Measurements from ENCODE around the gene ANKRD28.
"Not testable (repeated sequence)": the region's sequence is repeated elsewhere in the genome, so short reads cannot be mapped to it uniquely, and the experiment has no call there.

Gene ANKRD28

GRCh38 chr3:15797642-15798303, at the start of gene ANKRD28:
Gene ANKRD28, minus strand, starts transcription at chr3:15797979. Its CDS starts 1,458 bp downstream, at chr3:15796521.
- DNase-seq = peak; percentile 31

- no peak for DNase-seq
Observed at GRCh38 chr3:15847239-15847638, 49.5 kb upstream of the ANKRD28 start.

DNA sequence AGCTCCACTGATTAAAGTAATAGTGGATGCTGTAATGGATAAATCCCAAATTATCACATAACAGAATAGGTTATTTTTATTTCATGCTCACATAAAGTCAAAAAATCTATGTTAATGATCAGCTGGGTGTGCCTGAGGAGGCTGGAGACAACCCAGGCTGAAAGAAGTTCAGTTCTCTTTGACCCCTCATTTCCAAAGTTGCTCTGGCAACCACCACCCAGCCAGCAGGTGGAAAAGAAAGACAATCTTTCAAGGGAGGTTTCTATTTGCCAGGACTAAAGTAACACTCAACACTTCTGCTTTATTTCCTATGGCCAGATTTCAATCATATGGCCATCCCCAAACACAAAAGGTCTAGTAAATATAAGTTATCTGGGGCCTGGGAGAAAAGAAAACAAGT, 48.8 kb upstream of the ANKRD28 start:
- no peak for DNase-seq

- DNase-seq = no peak
Observed at GRCh38 chr3:15845475-15845874, 47.7 kb upstream of the ANKRD28 start.

GRCh38 chr3:15844889-15845288, 47.1 kb upstream of the ANKRD28 start:
- DNase-seq = no peak

GRCh38 chr3:15841091-15841973, 43.6 kb upstream of the ANKRD28 start:
- DNase-seq = not testable (repeated sequence)

- no peak for DNase-seq
Observed at GRCh38 chr3:15839568-15839967, 41.8 kb upstream of the ANKRD28 start.

DNA sequence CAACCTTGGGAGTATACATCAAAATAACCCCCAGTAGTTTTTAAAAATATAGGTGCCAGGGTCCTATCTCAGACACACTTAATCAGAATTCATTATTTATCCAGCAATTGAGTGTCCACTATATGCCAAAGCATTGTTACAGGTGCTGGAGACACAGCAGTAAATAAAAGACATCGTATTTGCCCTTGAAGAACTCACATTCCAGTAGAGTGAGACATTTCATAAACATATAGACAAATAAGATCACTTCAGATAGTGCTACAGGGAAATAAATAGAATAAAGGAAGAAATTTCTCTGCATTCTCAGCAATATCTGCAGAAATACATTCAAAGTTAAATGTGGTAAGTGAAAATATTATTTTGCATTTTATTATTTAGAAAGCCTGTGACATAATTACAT, 34.1 kb upstream of the ANKRD28 start:
- no peak for DNase-seq

DNA sequence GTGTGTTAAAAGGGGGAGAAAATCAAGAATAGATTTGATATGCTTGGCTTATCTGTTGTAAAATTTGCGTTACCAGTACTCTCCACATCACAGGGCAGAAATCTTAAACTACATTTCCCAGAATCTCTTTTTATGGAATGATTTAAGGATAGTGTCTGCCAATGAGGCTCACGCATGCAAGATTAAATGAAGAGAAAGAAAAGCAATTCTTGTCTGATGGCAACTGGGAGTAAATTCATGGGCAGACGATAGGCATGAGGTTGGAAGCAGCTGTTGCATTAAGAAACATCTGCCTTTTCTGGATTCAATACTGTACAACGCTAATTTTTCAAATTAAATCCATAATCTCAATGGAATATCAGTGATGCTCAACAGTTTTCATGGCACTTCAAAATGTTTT, 27.2 kb upstream of the ANKRD28 start:
- DNase-seq = no peak

- no peak for DNase-seq
Observed at GRCh38 chr3:15823092-15823491, 25.3 kb upstream of the ANKRD28 start.

DNA sequence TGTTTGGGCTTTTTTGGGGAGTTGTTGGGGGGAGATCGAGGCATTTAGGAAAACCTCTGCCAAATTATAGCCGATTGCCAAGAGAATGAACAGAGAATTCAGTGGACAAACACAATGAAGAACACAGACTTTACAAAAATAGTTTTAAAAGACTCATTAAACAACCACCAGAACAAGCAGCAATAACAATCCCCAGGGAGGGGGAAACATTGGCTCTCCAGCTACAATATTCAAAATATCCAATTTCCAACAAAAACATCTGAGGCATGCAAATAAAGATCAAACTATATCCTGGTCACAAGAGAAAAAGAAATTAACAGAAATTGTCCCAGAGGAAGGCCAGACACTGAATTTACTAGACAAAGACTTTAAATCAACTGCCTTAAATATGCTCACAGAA, 24.5 kb upstream of the ANKRD28 start:
- no peak for DNase-seq

DNA sequence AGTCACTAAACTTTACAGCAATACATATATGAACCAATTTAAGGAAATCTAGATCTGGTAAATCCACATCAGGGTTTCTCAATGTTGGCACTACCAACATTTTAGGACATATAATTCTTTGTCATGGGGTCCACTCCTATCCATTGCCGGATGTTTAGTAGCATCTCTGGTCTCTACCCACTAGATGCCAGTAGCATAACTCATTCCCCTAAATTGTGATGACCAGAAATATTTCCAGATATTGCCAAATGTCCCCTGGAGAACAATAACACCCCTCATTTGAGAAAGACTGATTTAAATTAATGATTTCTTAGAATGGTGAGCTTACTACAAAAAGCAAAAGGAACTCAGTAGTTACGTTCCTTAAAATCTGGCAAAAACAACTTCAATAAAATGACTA, 23.1 kb upstream of the ANKRD28 start:
- DNase-seq = no peak

- no peak for DNase-seq
Observed at GRCh38 chr3:15819576-15819975, 21.8 kb upstream of the ANKRD28 start.

DNA sequence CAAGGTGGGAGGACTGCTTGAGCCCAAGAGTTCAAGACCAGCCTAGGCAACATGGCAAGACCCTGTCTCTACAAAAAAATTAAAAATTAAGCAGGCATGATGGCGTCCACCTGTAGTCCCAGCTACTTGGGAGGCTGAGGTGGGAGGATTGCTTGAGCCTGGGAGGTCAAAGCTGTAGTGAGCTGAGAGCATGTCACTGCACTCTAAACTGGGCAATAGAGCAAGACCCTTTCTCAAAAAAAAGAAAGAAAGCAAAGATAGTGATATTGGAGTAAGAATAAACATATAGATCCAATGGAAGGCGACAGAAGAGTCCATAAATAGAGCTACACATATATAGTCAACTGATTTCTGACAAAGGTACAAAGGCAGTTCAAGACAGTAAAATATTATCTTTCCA, 21.3 kb upstream of the ANKRD28 start:
- DNase-seq = no peak

DNA sequence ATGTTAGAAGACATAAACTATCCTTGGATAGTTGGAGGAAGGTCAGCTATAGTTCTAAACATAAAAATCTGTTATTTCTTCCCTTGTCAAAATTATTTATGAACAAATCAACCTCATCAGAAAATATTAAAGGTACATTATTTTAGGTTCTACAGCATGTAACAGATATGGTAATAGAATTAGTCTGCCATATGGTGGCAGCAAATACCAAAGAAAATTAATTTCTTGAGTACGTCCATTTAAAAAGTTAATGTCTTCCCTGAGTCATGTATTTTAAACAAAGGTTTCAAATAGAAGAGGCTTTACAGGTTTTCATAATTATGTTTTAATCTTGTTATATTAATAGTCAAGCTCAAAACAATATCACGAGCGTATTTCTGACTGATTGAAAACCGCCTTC, 17.9 kb upstream of the ANKRD28 start:
- peak; percentile 75 for DNase-seq

DNA sequence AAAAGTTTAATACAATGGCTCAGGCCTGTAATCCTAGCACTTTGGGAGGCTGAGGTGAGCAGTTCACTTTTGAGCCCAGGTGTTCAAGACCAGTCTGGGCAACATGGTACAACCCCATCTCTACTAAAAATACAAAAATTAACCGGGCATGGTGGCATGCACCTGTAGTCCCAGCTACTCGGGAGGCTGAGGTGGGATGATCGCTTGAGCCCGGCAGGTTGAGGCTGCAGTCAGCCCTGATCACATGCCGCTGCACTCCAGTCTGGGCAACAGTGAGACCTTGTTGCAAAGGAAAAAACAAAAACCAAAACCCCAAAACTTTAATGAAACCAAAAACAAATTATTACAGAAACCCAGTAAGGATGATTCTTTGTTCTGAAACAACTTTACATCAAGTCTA, 15.3 kb upstream of the ANKRD28 start:
- not testable (repeated sequence) for DNase-seq

DNA sequence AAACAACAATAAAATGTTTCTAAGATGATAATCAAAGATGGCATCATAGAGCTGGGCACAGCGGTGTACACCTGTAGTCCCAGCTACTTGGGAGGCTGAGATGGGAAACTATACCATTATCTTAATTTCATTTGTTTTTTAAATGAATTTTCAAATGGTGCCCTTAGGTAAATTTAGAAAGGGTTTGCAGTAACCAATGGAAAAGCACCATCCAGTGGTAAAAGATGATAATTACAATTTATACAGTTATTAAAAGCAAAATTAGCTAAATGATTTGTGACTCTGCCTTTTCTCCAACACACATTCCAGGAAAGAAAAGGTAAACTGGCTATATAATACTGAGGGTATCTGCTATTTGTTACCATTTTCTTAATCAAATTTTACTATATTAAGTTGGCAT, 14.4 kb upstream of the ANKRD28 start:
- DNase-seq = peak; percentile 48

- no peak for DNase-seq
Observed at GRCh38 chr3:15810702-15811101, 12.9 kb upstream of the ANKRD28 start.

- no peak for DNase-seq
Observed at GRCh38 chr3:15809313-15809712, 11.5 kb upstream of the ANKRD28 start.

GRCh38 chr3:15808679-15809310, 11.0 kb upstream of the ANKRD28 start:
- DNase-seq = no peak

GRCh38 chr3:15805756-15806266, 8.0 kb upstream of the ANKRD28 start:
- no peak for DNase-seq

DNA sequence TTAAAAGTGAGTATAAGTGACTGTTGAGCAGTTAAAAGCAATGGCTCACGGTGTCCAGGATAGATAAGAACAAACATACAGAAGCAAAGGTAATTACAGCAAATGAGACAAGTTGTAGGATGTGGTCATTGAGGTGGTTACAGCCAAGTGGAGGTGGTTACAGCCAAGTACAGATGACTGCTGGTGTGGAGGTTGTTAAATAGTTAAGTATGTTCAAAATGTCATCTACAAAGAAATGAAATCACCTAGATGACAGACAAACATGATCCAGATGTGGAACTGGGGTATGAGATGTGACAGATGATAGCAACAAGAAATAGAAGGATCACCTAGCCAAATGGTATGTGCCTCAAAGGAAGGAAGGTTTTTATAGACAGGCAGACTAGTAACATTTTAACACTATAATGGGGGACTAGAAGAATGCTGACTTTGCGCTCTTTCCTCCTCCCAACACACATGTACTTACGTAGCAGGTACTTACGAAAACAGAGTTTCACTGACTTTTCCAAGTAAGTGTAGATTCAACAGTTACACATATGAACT, 6.8 kb upstream of the ANKRD28 start:
- DNase-seq = no peak

GRCh38 chr3:15803921-15804320, 6.1 kb upstream of the ANKRD28 start:
- DNase-seq = no peak
